MM.1S (cell line): ENCODE data around the gene PAPLN.

ENCODE experiments used
- CTCF ChIP-seq: fragments of 300-600 bp; sonication (generic); IDR thresholded peaks from 2 replicates; pipeline ENCODE4 v1.5.1; 2016; ENCODE audit warnings: antibody characterized with exemption, low read length, mixed read lengths
- EZH2 ChIP-seq: fragments of 300-600 bp; sonication (generic); optimal IDR thresholded peaks from 2 replicates; pipeline ENCODE3; 2017; ENCODE audit warnings: low read depth, mild to moderate bottlenecking, antibody characterized with exemption, low read length, mixed read lengths
- EZH2phosphoT487 ChIP-seq: fragments of 300-600 bp; sonication (generic); IDR thresholded peaks from 2 replicates; pipeline ENCODE4 v1.6.1; 2018; ENCODE audit warnings: antibody characterized with exemption, low read length

- TF ChIP-seq EZH2 (no peak), CTCF (no peak), EZH2phosphoT487 (no peak)
Measured at GRCh38 chr14:73232984-73233383, 4.3 kb upstream of the PAPLN start.
